Endothelial cell of coronary artery (primary cell): ENCODE data around the gene COG4. TPM values are rescaled to one million over a fixed set of nuclear protein-coding genes. Genes with fewer than 3 reads are reported as not detected.

Experiments used
- total RNA-seq: library from RNA; depleted of rRNA; stranded (reverse); fragments of >200 nt; gene quantifications from 2 replicates; pipeline ENCODE4 v1.2.3, GENCODE V29; 2014

COG4 gene
- total RNA-seq, result 52.7 and 75.7 TPM in 2 replicates

GRCh38 chr16:70523076-70523742, at the start of gene COG4:
Gene COG4, minus strand, starts transcription at chr16:70523554. Its CDS starts 11 bp downstream, at chr16:70523543.

GRCh38 chr16:70523743-70524398, 517 bp upstream of the COG4 start, which contains the start of gene SF3B3:
Gene SF3B3, plus strand, starts transcription at chr16:70523816. Its CDS starts 2,841 bp downstream, at chr16:70526657.

GRCh38 chr16:70454222-70455034, 68.9 kb downstream of the COG4 start, which contains the start of gene FCSK:
Gene FCSK, plus strand, starts transcription at chr16:70454595. Its CDS starts 8,596 bp downstream, at chr16:70463191.

GRCh38 chr16:70438969-70439862, 84.1 kb downstream of the COG4 start, which contains the start of gene ST3GAL2:
Gene ST3GAL2, minus strand, starts transcription at chr16:70439100. Its CDS starts 40,570 bp downstream, at chr16:70398530.

Other genes with a start within 250 kb of the COG4 start
- 82.2 and 138 TPM in 2 replicates for gene AARS1, start 234.0 kb downstream of the COG4 start, total RNA-seq
- 15.2 and 23.9 TPM in 2 replicates for gene DDX19B, start 224.4 kb downstream of the COG4 start, total RNA-seq
- gene DDX19A, start 176.7 kb downstream of the COG4 start, total RNA-seq, result 31.9 and 36.5 TPM in 2 replicates
- gene ST3GAL2, start 84.5 kb downstream of the COG4 start, total RNA-seq, result 32.3 and 42.5 TPM in 2 replicates
- gene FCSK, start 69.0 kb downstream of the COG4 start, total RNA-seq, result 7.3 and 10.0 TPM in 2 replicates
- 72.9 and 82.5 TPM in 2 replicates for gene SF3B3, start 262 bp upstream of the COG4 start, total RNA-seq
- gene IL34, start 123.0 kb upstream of the COG4 start, total RNA-seq, result 0.63 and 0.75 TPM in 2 replicates
- 6.7 and 16.6 TPM in 2 replicates for gene MTSS2, start 162.5 kb upstream of the COG4 start, total RNA-seq